ENCODE results near the gene UST. TPM values are rescaled to one million over a fixed set of nuclear protein-coding genes. Genes with fewer than 3 reads are reported as not detected.
A peak's percentile ranks its signal among the peaks of the same experiment; 100 is the strongest.

Gene UST
- total RNA-seq, 1 donor from 2014 or later: 33.3 TPM

DNA sequence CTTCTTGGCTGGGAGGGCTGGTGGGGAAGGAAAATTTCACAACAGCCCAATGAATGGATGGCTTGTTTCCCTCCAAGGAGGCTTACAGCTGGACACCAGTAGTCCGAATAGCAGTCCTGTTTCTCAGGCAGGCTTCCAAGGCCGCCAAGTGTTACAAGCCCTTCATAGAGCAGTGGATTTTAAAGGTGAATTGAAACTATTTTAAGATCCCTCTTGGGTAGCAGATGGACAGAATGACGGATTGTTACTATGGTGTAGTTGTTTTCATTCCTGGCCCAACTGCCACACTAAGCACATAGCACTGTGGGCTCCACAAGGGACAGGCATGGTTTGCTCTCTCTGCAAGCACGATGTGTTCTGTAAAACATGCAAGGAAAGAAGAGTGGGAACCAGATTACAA lies 367.3 kb downstream of the UST start:
- Histone ChIP-seq H3K4me2 (no peak overlapping the region), H3K36me3 (no peaks in the 10 kb centered on the region), H3K79me2 (ENCODE audit: low read depth) (no peaks in the 10 kb centered on the region), H3F3A (ENCODE audit: low read depth) (no peaks in the 10 kb centered on the region), H3K27me3 (no peaks in the 10 kb centered on the region), H2AFZ (replicated peaks) (no peak overlapping the region), H3K4me3 (no peak overlapping the region), H3K9ac (no peak overlapping the region), H3K27ac (no peak overlapping the region), H3K4me1 (no peaks in the 10 kb centered on the region), H3K9me3 (ENCODE audit: low read depth) (no peaks in the 10 kb centered on the region), H4K20me1 (ENCODE audit: low read depth) (no peaks in the 10 kb centered on the region)
- H3K9me3 Mint-ChIP-seq: peaks cover 11% of the 10 kb centered on the region
- H3K27ac Mint-ChIP-seq: peak overlapping the region; percentile 26
- H3K36me3 Mint-ChIP-seq: peaks cover 3% of the 10 kb centered on the region
- no peak for DNase-seq (ENCODE audit: low spot score)
- H3K4me3 Mint-ChIP-seq: no peak overlapping the region
- TF ChIP-seq EZH2phosphoT487 (IDR thresholded peaks at IDR 0.05) (no peak), EZH2 (IDR thresholded peaks at IDR 0.05) (no peak)
- TF ChIP-seq, protein P1, sequence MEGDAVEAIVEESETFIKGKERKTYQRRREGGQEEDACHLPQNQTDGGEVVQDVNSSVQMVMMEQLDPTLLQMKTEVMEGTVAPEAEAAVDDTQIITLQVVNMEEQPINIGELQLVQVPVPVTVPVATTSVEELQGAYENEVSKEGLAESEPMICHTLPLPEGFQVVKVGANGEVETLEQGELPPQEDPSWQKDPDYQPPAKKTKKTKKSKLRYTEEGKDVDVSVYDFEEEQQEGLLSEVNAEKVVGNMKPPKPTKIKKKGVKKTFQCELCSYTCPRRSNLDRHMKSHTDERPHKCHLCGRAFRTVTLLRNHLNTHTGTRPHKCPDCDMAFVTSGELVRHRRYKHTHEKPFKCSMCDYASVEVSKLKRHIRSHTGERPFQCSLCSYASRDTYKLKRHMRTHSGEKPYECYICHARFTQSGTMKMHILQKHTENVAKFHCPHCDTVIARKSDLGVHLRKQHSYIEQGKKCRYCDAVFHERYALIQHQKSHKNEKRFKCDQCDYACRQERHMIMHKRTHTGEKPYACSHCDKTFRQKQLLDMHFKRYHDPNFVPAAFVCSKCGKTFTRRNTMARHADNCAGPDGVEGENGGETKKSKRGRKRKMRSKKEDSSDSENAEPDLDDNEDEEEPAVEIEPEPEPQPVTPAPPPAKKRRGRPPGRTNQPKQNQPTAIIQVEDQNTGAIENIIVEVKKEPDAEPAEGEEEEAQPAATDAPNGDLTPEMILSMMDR (IDR thresholded peaks at IDR 0.05): no peak
- H3K4me1 Mint-ChIP-seq: no peaks in the 10 kb centered on the region
- H3K27me3 Mint-ChIP-seq (ENCODE audit: insufficient read depth, low read depth): no peaks in the 10 kb centered on the region

DNA sequence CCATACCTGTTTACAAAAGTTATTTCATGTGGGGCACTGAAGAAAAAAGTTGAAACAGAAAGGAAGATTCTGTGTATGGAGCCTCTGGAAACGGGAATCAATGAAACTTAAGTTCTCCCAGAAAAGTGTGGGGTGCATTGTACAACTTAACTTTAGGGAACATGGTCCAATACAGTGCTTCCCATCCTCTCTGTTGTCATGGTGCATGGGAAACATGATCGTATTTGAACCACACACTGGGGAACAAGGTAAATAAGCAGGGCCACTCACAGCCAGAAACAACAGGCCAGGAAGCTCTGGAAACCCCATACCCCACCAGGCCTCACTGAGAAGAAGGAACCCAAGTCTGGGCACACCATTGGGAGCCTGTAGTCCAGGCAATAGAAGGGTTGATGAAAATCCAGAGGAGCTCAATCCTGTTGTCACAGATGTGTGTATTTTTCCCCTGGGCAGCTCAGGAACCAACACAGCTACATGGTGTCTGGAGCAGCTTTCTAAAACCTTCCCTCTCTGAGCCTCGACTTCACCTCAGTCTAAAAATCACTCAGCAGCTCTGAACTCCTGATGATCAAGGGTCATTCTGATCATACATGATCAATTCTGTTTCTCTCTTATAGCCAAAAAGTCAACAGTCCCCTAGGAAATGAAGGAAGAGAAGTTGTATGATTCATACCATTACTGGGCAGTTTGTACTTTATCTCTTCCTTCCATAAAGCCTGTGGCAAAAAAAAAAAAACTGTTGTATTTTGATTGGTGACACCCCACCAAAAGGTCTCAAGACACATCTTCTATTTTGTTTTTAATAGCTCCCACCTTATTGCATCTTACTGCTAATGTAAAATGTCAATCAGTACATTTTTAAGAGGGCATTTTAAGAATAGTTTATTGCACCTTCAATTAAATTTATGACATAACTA lies 372.2 kb downstream of the UST start:
- Mint-ChIP-seq H3K27ac (peak overlapping the region; percentile 57), H3K36me3 (peaks cover 3% of the 10 kb centered on the region), H3K4me3 (no peak overlapping the region), H3K4me1 (no peaks in the 10 kb centered on the region), H3K27me3 (ENCODE audit: insufficient read depth, low read depth) (peaks cover 2% of the 10 kb centered on the region), H3K9me3 (peaks cover 3% of the 10 kb centered on the region)
- H3K27ac ChIP-seq: no peak overlapping the region
- DNase-seq (ENCODE audit: low spot score): no peak
- H3K4me1 ChIP-seq: no peaks in the 10 kb centered on the region
- H3K36me3 ChIP-seq: no peaks in the 10 kb centered on the region
- no peak overlapping the region for H3K9ac ChIP-seq
- H4K20me1 ChIP-seq (ENCODE audit: low read depth): no peaks in the 10 kb centered on the region
- no peak overlapping the region for H3K4me2 ChIP-seq
- H3K9me3 ChIP-seq (ENCODE audit: low read depth): no peaks in the 10 kb centered on the region
- no peaks in the 10 kb centered on the region for H3K79me2 ChIP-seq (ENCODE audit: low read depth)
- no peaks in the 10 kb centered on the region for H3F3A ChIP-seq (ENCODE audit: low read depth)
- H2AFZ ChIP-seq (replicated peaks): no peak overlapping the region
- no peak overlapping the region for H3K4me3 ChIP-seq
- TF ChIP-seq, protein P1 (IDR thresholded peaks at IDR 0.05): no peak
- TF ChIP-seq EZH2 (IDR thresholded peaks at IDR 0.05): no peak
- TF ChIP-seq EZH2phosphoT487 (IDR thresholded peaks at IDR 0.05): no peak
- H3K27me3 ChIP-seq: no peaks in the 10 kb centered on the region

DNA sequence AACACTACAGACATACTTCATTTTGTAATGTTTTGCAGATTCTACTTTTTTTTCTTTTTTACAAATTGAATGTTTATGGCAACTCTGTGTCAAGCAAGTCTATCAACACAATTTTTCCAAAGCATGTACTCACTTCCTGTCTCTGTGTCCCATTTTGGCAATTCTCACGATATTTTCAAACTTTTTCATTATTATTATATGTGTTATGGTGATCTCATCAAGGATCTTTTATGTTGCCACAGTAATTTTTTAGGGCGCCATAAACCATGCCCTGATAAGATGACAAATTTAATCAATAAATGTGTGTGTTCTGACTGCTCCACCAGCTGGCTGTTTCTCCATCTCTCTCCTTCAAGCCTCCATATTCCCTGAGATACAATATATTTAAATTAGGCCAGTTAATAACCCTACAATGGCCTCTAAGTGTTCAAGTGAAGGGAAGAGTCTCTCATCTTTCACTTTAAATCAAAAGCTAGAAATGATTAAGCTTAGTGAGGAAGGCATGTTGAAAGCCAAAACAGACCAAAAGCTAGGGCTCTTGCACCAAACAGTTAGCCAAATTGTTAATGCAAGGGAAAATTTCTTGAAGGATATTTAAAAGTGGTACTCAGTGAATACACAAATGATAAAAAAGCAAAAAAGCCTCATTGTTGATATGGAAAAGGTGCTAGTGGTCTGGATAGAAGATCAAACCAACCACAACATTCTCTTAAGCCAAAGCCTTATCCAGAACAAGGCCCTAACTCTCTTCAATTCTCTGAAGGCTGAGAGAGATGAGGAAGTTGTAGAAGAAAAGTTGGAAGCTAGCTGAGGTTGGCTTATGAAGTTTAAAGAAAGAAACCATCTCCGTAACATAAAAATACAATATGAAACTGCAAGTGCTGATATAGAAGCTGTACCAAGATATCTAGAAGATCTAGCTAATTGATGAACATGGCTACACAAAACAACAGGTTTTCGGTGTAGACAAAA lies 376.3 kb downstream of the UST start:
- H3K36me3 ChIP-seq: no peaks in the 10 kb centered on the region
- no peaks in the 10 kb centered on the region for H3K4me1 Mint-ChIP-seq
- no peak for DNase-seq (ENCODE audit: low spot score)
- H3K9ac ChIP-seq: no peak overlapping the region
- H3K79me2 ChIP-seq (ENCODE audit: low read depth): no peaks in the 10 kb centered on the region
- no peak overlapping the region for H3K4me3 Mint-ChIP-seq
- H3K27me3 Mint-ChIP-seq (ENCODE audit: insufficient read depth, low read depth): peaks cover 2% of the 10 kb centered on the region
- no peak overlapping the region for H3K4me2 ChIP-seq
- no peaks in the 10 kb centered on the region for H3K4me1 ChIP-seq
- no peak overlapping the region for H2AFZ ChIP-seq (replicated peaks)
- H4K20me1 ChIP-seq (ENCODE audit: low read depth): no peaks in the 10 kb centered on the region
- H3K9me3 Mint-ChIP-seq: peaks cover 3% of the 10 kb centered on the region
- TF ChIP-seq EZH2 (IDR thresholded peaks at IDR 0.05) (no peak), EZH2phosphoT487 (IDR thresholded peaks at IDR 0.05) (no peak)
- TF ChIP-seq, protein P1 (IDR thresholded peaks at IDR 0.05): no peak
- H3F3A ChIP-seq (ENCODE audit: low read depth): no peaks in the 10 kb centered on the region
- H3K36me3 Mint-ChIP-seq: no peaks in the 10 kb centered on the region
- H3K27me3 ChIP-seq: no peaks in the 10 kb centered on the region
- no peak overlapping the region for H3K27ac Mint-ChIP-seq
- no peaks in the 10 kb centered on the region for H3K9me3 ChIP-seq (ENCODE audit: low read depth)
- H3K4me3 ChIP-seq: no peak overlapping the region
- no peak overlapping the region for H3K27ac ChIP-seq
